Hepatocyte (in vitro differentiated cells): ENCODE data around the gene SLC8A1.

Experiments
- EZH2 ChIP-seq: fragments of 200-600 bp; sonication (generic); IDR thresholded peaks from 2 replicates; pipeline ENCODE4 v1.6.1; 2016; ENCODE audit warnings: antibody characterized with exemption, mild to moderate bottlenecking, borderline replicate concordance
- EZH2phosphoT487 ChIP-seq: fragments of 200-600 bp; sonication (generic); IDR thresholded peaks from one replicate; pipeline ENCODE4 v1.6.1; 2018; ENCODE audit warnings: antibody characterized with exemption, mild to moderate bottlenecking, low read depth, moderate library complexity; ENCODE audit not compliant: unreplicated experiment, severe bottlenecking
- TF ChIP-seq, protein P1 (sequence below): fragments of 200-600 bp; sonication (generic); IDR thresholded peaks from 2 replicates; pipeline ENCODE4 v1.5.1; 2016; ENCODE audit warnings: antibody characterized with exemption, mild to moderate bottlenecking; ENCODE audit not compliant: poor library complexity

DNA sequence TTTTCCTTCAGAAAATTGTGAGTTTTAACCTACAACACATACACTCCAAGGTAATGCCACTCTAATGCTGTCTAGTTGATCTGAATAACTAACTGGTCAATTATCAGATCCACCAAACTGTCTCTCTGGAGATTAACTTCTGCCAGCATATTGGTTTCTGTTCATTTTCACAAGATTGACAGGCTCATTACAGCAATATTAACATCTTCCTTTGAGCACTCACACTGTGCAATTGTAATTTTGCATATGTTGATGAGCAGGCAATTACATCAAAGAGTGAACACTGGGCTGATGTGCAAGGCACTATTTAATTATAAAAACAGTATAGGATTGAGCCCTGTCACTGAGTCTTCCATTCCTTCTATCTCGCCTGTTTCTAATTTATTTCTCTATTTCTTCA is 197.3 kb downstream of the SLC8A1 start:
- TF ChIP-seq, protein P1, sequence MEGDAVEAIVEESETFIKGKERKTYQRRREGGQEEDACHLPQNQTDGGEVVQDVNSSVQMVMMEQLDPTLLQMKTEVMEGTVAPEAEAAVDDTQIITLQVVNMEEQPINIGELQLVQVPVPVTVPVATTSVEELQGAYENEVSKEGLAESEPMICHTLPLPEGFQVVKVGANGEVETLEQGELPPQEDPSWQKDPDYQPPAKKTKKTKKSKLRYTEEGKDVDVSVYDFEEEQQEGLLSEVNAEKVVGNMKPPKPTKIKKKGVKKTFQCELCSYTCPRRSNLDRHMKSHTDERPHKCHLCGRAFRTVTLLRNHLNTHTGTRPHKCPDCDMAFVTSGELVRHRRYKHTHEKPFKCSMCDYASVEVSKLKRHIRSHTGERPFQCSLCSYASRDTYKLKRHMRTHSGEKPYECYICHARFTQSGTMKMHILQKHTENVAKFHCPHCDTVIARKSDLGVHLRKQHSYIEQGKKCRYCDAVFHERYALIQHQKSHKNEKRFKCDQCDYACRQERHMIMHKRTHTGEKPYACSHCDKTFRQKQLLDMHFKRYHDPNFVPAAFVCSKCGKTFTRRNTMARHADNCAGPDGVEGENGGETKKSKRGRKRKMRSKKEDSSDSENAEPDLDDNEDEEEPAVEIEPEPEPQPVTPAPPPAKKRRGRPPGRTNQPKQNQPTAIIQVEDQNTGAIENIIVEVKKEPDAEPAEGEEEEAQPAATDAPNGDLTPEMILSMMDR: no peak
- TF ChIP-seq EZH2 (no peak), EZH2phosphoT487 (no peak)
